ENCODE measurements around the gene NUDCD2.
A peak's percentile ranks its signal among the peaks of the same experiment; 100 is the strongest.
"Not testable (repeated sequence)": the region's sequence is repeated elsewhere in the genome, so short reads cannot be mapped to it uniquely, and the experiment has no call there.

Gene NUDCD2

DNA sequence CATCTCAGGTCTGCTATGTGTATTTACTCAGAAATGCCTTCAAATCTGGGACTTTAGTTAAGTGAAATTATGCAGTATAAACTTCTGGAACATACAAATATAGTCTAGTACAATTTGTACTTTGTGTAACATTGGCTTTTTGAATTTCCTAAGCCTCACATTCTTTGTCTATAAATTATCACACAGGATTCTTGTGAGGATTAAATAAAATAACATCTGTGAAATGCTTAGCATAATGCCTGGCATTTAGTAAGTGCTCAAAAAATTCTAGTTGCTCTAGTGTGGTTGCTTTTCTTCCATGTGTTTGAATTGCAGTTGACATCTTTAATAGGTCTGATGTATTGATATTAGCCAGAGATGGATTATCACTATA, 3.1 kb upstream of the NUDCD2 start:
- DNase-seq = no peak

DNA sequence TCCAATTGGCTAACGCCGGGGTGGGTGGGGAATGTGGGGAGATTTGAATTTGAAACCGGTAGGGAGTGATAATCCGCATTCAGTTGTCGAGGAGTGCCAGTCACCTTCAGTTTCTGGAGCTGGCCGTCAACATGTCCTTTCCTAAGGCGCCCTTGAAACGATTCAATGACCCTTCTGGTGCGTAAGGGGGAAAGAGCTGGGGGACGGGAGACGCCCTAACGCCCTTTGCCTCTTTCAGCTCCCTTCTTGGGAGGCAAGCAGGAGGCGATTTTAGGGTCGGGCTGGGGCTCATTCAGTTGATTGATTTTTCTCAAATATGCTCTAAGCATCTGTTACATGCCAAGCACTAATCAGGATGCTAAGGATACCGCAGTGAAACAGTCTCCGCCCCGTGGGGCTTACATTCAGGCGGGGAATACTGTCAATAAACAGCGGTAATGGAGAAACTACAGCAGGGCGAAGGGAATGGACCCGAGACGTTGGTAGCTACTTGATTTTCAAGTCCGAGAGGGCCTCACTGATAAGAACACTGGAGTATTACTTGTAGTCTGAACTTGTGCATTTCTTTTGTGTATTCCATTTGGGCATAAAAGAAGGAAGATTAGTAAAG, 765 bp upstream of the NUDCD2 start, which contains the start of gene HMMR:
Gene HMMR (plus strand): TSS at position 71 of the 610 bp plus-strand sequence. CDS start 61 bp downstream, at position 132.
- peak; percentile 35 to 40 for DNase-seq

DNA sequence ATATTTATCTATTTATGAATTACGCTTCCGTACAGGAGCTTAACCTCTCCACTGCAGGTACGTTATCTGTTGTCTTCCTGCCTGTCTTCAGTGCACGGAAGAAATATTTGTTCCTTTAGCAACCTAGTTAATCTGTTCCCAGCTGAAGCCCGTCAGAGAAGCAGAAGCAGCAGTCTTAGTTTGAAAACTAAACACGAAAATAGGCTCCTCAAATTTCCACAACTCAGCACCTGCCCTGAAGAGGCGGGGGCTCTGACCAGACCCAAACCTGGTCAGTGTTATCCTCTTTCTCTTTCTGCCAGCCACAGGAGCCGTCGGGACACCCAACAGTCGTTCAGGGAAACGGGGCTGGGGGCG, 462 bp downstream of the NUDCD2 start:
- peak; percentile 43 to 66 for DNase-seq

DNA sequence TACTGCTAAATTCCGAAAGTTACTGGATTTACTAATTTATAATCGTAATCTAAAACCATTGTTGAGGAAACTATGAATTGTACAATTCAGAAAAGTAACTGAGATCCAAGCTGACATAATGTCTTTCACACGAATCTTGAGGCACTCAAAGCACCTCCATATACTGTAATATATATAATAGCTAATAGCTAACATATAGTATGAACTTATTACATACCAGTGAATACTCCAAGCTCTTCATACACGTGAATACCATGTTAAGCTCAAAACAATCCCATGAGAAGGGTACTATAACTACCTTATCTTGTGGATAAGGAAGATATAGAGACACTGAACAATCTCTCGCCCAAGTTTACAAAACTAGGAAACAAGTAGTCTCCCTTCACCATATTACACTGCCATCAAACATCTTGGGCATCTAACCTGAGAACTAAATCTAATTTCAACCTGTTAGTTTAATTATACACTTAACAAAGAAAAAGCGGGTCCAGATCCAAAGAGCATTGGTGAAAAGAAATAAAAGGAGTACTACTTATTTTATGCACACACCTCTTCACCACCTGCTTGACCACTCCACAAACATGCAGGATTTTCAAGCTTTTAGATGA, 1.0 kb downstream of the NUDCD2 start:
- peak; percentile 25 to 46 for DNase-seq

DNA sequence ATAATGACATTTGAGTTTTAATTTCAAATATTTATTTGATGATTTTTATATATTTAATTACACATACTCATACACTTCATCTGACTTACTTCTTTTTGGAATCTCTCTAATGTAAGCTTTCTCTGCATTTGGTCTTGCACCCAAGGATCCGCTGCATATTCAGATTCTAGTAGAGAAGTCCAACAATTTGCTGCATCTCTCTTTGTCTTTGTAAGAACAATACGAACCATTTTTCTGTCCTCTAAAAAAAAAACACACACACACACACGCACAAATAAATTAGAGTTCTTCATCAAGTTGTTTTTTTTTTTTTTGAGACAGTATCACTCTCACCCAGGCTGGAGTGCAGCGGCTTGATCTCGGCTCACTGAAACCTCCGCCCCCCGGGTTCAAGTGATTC, 3.1 kb downstream of the NUDCD2 start:
- DNase-seq = no peak

DNA sequence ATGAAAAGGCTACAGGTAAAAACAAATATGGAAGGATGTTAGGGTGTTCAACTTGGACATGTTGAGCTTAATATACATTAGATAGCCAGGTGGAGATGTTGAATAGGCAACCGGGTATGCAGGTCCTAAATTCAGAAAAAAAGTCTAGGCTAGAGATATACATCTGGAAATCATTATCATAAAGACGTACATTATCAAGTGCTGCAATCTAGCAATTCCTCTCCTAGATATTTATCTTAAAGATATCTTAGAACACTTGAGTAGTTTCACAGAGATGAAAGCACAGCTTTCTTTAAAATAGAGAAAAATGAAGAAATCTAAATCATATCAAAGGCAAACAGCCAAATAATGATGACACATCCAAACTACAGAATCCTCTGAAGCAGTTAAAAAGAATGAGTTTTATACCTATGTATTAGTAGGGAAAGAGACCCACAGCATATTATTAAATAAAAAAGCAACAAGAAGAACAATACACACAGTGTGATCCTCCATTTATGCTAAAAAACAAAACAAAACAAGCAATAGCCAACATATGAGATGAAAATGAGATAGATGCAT, 3.8 kb downstream of the NUDCD2 start:
- DNase-seq = no peak

DNA sequence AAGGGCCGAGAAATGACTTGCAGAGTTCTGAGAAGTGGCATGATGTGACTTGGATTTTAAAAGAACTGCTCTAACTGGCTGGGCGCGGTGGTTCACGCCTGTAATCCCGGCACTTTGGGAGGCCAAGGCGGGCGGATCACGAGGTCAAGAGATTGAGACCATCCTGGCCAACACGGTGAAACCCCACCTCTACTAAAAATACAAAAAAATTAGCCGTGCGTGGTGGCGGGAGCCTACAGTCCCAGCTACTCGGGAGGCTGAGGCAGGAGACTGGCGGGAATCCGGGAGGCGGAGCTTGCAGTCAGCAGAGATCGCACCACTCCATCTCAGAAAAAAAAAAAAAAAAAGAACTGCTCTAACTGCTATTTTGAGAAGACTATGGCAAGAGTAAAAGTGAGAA, 4.5 kb downstream of the NUDCD2 start:
- DNase-seq = not testable (repeated sequence)

DNA sequence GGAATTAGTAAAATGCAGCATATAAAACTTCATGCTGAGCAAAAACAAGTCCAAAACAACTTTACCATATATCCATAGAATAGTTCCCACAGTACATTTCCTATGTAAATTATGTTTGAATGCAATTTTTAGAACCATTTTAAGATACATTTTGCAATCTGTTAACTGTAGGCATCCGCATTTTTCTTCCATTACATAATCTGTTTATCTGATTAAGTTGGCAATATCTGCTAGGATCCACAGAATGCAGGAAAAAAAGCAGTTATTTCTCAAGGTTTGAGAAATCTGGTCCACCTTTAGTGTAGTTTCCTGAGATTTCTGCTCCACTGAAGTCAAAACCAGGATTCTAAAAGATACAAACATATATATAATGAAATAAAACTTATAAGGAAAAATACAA, 6.2 kb downstream of the NUDCD2 start:
- DNase-seq = no peak

DNA sequence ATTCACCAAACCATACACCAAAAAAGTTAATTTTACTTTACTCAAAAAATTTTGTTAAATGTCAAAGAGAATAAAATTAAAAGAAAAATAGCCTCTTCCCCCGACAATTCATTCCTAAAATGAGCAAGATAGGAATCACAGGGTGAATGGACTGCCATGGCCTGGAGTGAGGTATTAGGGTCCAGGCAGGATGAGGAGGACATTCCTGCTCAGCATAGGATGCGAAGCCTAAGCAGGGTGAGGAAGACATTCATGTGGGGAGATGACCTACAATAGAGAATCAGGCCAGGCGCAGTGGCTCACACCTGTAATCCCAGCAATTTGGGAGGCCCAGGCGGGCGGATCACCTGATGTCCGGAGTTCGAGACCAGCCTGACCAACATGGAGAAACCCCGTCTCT, 8.4 kb downstream of the NUDCD2 start:
- DNase-seq = no peak

DNA sequence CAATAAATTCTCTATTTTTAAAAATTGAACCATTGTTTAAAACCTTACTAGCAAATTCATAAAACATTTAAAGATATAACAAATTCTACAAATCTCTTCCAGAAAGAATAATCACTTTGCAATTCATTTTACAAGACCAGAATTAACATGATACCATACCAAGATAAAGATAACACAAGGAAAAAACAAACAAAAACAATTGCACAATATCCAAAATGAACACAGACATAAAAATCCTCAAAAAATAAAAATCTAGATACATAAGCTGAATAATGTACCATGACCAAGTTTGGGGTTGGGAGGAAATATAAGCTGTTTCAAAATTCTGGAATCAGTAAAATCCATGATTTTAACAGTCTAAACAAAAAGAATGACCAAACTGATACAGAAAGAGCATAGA, 11.4 kb downstream of the NUDCD2 start:
- no peak for DNase-seq

DNA sequence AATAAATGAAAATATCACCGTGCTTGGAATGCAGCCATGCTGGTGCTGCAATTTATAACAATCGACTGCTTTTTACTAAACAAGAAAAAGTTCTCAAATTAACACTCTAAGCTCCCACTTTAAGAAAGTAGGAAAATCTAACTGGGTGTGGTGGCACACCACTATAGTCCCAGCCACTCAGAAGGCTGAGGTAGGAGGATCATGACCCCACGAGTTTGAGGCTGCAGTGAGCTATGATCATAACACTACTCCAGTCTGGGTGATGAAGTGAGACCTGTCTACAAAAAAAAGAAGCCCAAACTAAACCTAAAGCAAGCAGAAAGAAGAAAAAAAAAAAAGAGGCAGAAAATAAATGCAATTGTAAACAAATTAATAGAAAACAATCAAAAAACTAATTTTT, 12.0 kb downstream of the NUDCD2 start:
- no peak for DNase-seq

DNA sequence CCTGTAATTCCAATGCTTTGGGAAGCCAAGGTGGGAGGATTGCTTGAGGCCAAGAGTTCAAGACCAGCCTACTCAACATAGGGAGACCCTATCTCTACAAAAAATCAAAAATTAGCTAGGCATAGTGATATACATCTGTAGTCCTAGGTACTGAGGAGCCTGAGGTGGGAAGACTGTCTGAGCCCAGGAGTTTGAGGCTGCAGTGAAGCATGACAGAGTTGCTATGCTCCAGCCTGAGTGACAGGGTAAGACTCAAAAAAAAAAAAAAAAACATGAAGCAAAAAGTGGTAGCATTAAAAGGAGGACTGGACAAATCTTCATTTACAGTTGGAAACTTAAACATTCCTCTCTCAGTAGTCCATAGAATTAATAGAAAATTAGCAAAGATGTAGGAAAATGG, 12.7 kb downstream of the NUDCD2 start:
- DNase-seq = no peak

DNA sequence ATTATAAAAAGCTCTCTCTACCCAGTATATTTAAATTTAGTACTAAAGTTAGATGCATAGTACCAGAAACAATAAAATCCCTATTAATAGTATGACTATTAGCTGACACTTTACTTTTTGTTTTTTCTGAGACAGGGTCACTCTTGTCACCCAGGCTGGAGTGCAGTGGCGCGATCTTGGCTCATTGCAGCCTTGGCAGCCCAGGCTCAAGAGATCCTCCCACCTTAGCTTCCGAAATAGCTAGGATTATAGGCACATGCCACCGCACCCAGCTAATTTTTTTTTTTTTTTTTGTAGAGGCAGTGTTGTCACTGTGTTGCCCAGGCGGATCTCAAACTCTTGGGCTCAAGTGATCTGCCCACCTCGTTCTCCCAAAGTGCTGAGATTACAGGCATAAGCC, 14.6 kb downstream of the NUDCD2 start:
- no peak for DNase-seq

DNA sequence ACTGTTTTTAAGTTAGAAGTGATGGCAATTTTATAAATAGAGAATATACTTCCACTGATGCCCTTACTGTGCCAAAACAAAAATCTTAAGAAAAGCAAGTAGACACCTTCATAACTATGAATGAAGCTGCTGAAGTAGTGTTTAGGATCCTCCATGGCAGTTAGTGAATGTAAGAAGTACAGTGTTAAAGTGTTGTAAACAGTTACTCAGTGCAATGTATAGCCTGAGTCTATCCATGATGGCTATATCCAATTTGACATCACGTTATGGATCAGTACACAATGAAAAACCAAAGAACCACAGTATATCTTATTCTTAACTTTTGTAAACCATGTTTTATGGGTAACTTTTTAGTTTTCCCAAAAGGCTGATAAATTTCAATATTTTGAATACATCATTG, 15.4 kb downstream of the NUDCD2 start:
- no peak for DNase-seq

DNA sequence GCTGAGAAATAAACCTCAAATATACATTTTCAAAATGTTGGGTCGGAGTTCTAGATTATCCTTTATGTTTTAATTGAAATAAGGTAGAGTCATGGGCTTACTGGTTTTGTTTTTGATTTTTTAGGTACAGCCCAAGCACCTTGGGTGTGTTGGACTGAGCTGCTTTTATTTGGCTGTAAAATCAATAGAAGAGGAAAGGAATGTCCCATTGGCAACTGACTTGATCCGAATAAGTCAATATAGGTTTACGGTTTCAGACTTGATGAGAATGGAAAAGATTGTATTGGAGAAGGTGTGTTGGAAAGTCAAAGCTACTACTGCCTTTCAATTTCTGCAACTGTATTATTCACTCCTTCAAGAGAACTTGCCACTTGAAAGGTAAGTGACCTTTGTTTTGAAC, 18.9 kb downstream of the NUDCD2 start:
- DNase-seq = no peak

DNA sequence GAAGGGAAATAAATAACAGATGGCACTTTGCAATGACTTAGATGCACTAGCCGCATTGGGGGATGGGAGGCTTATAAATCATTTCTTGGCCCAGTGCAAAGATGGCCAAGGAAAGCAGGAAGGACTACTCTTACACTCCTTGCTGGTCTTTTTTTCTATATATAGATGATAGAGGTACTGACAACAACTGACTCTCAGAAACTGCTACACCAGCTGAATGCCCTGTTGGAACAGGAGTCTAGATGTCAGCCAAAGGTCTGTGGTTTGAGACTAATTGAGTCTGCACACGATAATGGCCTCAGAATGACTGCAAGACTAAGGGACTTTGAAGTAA, 20.8 kb downstream of the NUDCD2 start:
- DNase-seq = peak; percentile 35 to 52

DNA sequence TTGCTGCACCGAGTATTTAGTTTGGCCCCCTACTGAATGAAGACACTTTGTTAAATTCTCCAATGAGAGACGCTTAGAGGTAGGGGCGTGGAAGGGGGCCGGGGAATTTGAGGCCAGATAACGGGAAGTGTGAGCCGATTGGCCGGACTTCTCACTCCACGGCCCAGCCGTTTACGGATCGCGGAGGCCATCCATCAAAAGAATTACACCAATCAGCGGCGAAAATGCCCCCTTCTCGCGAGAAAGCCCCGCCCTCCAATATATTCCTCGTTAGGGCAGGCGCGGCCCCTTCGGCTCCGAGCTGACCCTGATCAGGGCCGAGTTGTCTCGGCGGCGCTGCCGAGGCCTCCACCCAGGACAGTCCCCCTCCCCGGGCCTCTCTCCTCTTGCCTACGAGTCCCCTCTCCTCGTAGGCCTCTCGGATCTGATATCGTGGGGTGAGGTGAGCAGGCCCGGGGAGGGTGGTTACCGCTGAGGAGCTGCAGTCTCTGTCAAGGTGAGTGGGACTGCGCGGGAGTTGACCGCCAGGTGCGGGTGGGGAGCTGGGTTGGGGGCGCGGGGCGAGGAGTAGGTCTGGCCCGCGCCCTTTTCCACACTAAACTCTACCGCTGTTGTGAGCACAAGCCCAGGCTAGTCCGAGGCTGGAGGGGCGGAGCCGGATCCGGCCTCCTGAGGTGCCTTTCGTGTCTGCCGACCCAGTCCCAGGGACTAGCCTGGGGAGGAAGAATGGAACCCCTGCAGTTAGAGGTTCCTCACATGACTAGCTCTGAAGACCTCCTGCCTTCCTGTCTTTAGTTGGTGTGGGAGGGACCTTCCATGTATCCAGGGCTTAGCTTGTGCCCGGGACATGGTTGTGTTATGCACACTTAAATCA, 22.4 kb downstream of the NUDCD2 start, which contains the start of gene CCNG1:
Gene CCNG1 (plus strand): TSS at position 287 of the 874 bp plus-strand sequence. CDS start 1,662 bp downstream, outside the sequence.
- peak; percentile 96 to 97 for DNase-seq

DNA sequence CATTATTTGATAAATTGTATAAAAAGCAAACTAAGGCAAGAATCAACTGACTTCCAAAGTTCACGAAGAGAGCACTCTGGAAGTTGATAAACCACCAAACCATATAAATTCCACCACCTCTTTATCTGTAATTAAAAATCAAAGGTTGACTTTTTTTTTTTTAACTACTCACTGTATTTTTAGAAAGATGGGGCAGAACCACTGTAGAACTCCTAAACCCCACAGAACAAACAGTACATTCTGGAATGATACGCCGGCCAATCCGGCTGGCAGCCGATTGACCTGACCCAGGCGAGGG, 22.9 kb downstream of the NUDCD2 start:
- no peak for DNase-seq

DNA sequence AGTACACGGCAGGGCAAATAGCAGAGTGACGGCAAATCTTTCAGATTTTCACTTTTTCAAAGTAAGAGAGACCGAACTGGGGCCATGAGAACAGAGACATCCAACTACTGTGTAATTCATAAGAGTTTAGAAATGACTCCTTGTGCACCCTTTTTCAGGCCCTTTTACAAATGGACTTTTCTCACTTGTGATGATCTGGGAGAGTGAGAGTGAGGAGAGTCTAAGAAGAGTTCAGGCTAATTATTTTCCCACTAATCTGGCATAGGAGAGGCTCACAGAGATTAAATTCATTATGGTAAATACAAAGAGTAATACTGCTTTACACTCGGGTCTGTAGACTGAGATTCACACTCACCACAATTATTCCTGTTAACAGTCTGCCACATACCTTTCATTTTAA, 23.4 kb downstream of the NUDCD2 start:
- DNase-seq = peak in 1 of 2 experiments; percentile 42

DNA sequence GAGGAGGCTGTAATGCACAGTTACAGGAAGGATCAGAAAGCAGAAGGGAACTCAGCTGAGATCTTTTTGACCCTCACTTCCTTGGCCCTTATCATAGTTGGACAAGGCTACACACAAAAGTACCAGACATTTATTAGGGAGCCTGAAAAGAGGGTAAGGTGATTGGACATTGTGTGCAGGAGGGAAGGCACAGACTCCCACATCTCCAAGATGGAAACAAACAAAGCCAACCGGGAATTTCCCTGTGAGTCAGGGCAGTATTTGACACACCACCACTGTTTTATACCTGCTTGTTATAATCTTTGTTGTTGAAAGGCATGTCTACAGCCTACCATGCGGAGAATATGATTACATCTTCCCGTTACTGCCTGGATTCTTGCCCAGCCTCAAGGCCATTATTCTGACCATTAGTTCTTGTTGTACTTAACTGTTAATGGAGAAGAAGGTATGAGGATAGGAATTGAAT, 25.5 kb downstream of the NUDCD2 start:
- peak in 1 of 2 experiments; percentile 16 for DNase-seq

DNA sequence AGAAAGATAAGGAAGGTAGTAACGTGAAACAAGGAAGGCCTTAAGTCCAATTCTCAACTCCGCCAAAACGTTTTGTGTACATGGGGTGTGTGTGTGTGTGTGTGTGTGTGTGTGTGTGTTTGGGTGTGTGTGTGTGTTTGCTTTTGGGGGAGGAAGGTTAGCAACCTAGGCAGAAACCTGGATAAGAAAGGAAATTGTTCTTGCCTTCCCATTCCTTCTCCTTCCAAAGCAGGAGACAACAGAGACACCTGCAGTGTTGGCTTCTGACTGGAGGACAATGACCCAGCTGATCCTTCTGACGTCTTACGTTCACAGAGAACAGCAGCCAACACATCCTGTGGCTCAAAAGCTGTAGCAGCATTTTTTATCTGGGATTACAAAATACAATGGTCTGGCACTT, 26.6 kb downstream of the NUDCD2 start:
- no peak for DNase-seq

DNA sequence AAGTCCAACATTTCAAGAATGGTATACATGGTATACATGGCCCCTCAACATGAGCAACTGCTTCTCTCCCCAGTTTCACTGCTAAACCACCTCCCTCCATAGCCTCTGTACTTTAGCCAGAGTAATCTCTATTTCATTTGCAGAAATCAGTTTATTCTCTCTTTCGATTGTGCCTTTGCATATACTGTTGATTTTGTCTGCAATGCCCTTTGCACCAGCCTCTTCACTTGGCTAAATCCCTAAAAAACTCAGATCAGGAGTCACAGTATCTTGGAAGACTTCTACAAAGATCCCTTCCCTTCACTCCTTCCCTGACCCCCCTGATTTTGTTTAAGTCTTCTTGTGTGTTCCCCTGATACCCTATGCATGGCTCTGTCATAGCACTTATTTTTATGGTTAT, 27.4 kb downstream of the NUDCD2 start:
- no peak for DNase-seq

DNA sequence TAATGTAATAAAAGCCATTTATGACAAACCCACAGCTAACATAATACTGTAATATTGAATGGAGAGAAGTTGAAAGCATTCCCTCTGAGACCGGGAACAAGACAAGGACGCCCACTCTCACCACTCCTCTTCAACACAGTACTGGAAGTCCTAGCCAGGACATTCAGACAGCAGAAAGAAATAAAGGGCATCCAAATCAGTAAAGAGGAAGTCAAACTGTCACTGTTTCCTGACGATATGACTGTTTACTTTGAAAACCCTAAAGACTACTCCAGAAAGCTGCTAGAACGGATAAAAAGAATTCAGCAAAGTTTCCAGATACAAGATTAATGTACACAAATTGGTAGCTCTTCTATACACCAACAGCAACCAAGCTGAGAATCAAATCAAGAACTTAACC, 33.8 kb downstream of the NUDCD2 start:
- DNase-seq = peak; percentile 47 to 64

DNA sequence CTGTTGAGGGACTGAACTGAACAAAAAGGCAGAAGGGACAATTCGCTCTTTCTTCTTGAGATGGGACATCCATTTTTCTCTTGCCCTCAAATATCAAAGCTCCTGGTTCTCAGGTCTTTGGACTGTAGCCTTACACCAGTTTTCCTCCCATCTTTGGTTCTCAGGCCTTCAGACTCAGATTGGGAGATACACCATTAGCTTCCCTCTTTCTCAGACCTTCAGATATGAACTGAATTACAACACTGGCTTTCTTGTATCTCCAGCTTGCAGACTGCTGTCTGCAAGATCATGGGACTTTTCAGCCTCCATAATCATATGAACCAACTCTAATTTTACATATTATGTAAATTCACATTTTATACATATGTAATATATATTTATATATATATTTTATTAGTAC, 35.1 kb downstream of the NUDCD2 start:
- DNase-seq = no peak

Data from Kasumi-1 (cell line).